MM.1S (cell line): ENCODE results near the gene FBXL20.

Source experiments
- DNase-seq: peaks from one replicate; pipeline ENCODE4 v3.0.0-alpha.2; 2015
- H2AFZ ChIP-seq: fragments of 300-600 bp; sonication (generic); 2 replicates; pipeline ENCODE4 v1.6.0; 2016; ENCODE audit warnings: antibody characterized with exemption, low read length
- H3F3A ChIP-seq: fragments of 300-600 bp; sonication (generic); 2 replicates; pipeline ENCODE4 v1.6.1; 2016; ENCODE audit warnings: mild to moderate bottlenecking, antibody characterized with exemption, low read length, moderate library complexity, mixed read lengths; ENCODE audit not compliant: insufficient read depth
- H3K27ac ChIP-seq: fragments of 300-600 bp; sonication (generic); 2 replicates; pipeline ENCODE4 v1.5.1; 2016; ENCODE audit warnings: mild to moderate bottlenecking, low read length
- H3K27me3 ChIP-seq: fragments of 300-600 bp; sonication (generic); replicated peaks from 2 replicates; pipeline ENCODE4 v1.6.0; 2016; ENCODE audit warnings: low read length; ENCODE audit not compliant: insufficient read depth
- H3K36me3 ChIP-seq: fragments of 300-600 bp; sonication (generic); replicated peaks from 2 replicates; pipeline ENCODE4 v1.6.1; 2016; ENCODE audit warnings: mild to moderate bottlenecking, low read length, mixed read lengths; ENCODE audit not compliant: insufficient read depth
- H3K4me1 ChIP-seq: fragments of 300-600 bp; sonication (generic); 2 replicates; pipeline ENCODE4 v1.6.1; 2016; ENCODE audit warnings: low read length, mixed read lengths
- H3K4me2 ChIP-seq: fragments of 300-600 bp; sonication (generic); 2 replicates; pipeline ENCODE4 v1.6.0; 2016; ENCODE audit warnings: low read depth, low read length
- H3K4me3 ChIP-seq: fragments of 300-600 bp; sonication (generic); 2 replicates; pipeline ENCODE4 v1.5.1; 2016; ENCODE audit warnings: low read length, mixed read lengths
- H3K79me2 ChIP-seq: fragments of 300-600 bp; sonication (generic); 2 replicates; pipeline ENCODE4 v1.6.1; 2016; ENCODE audit warnings: mixed run types, low read length, mixed read lengths
- H3K9ac ChIP-seq: fragments of 300-600 bp; sonication (generic); 2 replicates; pipeline ENCODE4 v1.6.1; 2016; ENCODE audit warnings: low read length, mixed read lengths
- H3K9me2 ChIP-seq: fragments of 300-600 bp; sonication (generic); replicated peaks from 2 replicates; pipeline ENCODE4 v1.6.1; 2016; ENCODE audit warnings: mild to moderate bottlenecking, low read length, mixed read lengths; ENCODE audit not compliant: insufficient read depth
- H3K9me3 ChIP-seq: fragments of 300-600 bp; sonication (generic); replicated peaks from 2 replicates; pipeline ENCODE4 v1.6.1; 2016; ENCODE audit warnings: mild to moderate bottlenecking, low read length, mixed read lengths; ENCODE audit not compliant: insufficient read depth
- H4K20me1 ChIP-seq: fragments of 300-600 bp; sonication (generic); 2 replicates; pipeline ENCODE4 v1.6.1; 2016; ENCODE audit warnings: mild to moderate bottlenecking, low read length, moderate library complexity, mixed read lengths; ENCODE audit not compliant: insufficient read depth
- CTCF ChIP-seq: fragments of 300-600 bp; sonication (generic); IDR thresholded peaks from 2 replicates; pipeline ENCODE4 v1.5.1; 2016; ENCODE audit warnings: antibody characterized with exemption, low read length, mixed read lengths
- EZH2 ChIP-seq: fragments of 300-600 bp; sonication (generic); optimal IDR thresholded peaks from 2 replicates; pipeline ENCODE3; 2017; ENCODE audit warnings: low read depth, mild to moderate bottlenecking, antibody characterized with exemption, low read length, mixed read lengths
- EZH2phosphoT487 ChIP-seq: fragments of 300-600 bp; sonication (generic); IDR thresholded peaks from 2 replicates; pipeline ENCODE4 v1.6.1; 2018; ENCODE audit warnings: antibody characterized with exemption, low read length

FBXL20 gene

DNA sequence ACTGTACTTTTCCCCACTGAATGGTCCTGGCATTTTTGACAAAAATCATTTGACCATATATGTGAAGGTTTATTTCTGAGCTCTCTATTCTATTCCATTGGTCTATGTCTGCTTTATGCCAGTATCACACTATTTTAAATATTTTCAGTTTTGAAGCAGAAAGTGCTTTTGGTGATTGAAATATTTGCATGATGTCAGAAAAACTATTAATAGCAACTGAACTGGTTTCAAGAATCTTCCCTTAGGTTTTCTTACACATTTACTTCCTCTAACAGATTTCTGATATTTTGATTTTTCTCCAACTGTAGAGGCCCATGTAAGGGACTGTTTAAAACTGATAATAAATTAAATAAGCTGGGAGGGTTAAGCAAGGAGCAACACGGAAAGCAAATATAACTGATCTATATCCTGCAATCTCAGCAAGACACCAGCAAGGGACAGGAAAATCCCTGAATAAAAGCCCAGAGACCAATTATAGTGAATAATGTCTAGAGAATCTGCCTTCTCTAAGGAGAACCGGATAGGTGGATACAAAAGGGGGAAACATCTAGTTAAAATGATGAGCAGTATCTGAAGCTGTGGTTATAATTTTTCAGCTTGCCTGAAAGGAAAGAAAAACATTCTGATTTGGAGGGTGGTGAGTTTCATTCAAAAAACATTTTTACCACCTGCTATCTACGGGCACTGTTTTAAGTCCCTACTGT lies 94.8 kb downstream of the FBXL20 start:
- no peaks in the 10 kb centered on the region for H3K9me2 ChIP-seq
- TF ChIP-seq CTCF (no peak), EZH2phosphoT487 (no peak), EZH2 (no peak)
- DNase-seq = peak; percentile 66
- peak overlapping the region; percentile 30; the same call in 1 of the 2 replicates for H3K4me3 ChIP-seq
- no peaks in the 10 kb centered on the region for H3K9me3 ChIP-seq
- peaks cover 6% of the 10 kb centered on the region; the same call in 1 of the 2 replicates for H3F3A ChIP-seq
- no peaks in the 10 kb centered on the region for H3K36me3 ChIP-seq
- no peak overlapping the region for H2AFZ ChIP-seq
- no peaks in the 10 kb centered on the region for H3K79me2 ChIP-seq
- H3K27ac ChIP-seq = peak overlapping the region; percentile 47; the same call in 1 of the 2 replicates
- H3K4me2 ChIP-seq = peak overlapping the region; percentile 77
- no peaks in the 10 kb centered on the region for H4K20me1 ChIP-seq
- H3K27me3 ChIP-seq = no peaks in the 10 kb centered on the region
- H3K4me1 ChIP-seq = peaks cover 11% of the 10 kb centered on the region
- H3K9ac ChIP-seq = peak overlapping the region; percentile 17; the same call in 1 of the 2 replicates

DNA sequence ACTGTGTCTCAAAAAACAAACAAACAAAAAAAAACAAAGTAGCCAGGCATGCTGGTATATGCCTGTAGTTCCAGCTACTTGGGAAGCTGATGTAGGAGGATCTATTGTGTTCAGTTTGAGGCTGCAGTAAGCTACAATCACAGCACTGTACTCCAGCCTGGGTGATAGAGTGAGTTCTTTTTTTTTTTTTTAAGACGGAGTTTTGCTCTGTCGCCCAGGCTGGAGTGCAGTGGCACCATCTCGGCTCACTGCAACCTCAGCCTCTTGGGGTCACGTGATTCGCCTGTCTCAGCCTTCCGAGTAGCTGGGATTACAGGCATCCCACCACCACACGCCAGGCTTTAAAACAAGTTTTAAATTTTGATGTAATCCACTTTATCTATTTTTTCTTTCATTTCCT lies 95.4 kb downstream of the FBXL20 start:
- no peak for TF ChIP-seq EZH2
- TF ChIP-seq EZH2phosphoT487 = no peak
- no peak for TF ChIP-seq CTCF
- H3F3A ChIP-seq = peaks cover 6% of the 10 kb centered on the region; the same call in 1 of the 2 replicates
- H3K9ac ChIP-seq = no peak overlapping the region
- H3K4me1 ChIP-seq = peaks cover 11% of the 10 kb centered on the region
- H3K79me2 ChIP-seq = no peaks in the 10 kb centered on the region
- DNase-seq = no peak
- peak overlapping the region; percentile 77; the same call in 1 of the 2 replicates for H3K4me2 ChIP-seq
- H3K9me2 ChIP-seq = no peaks in the 10 kb centered on the region
- H3K4me3 ChIP-seq = no peak overlapping the region; the same call in 1 of the 2 replicates
- no peak overlapping the region for H2AFZ ChIP-seq
- no peak overlapping the region for H3K27ac ChIP-seq
- H3K36me3 ChIP-seq = no peaks in the 10 kb centered on the region
- no peaks in the 10 kb centered on the region for H3K9me3 ChIP-seq
- no peaks in the 10 kb centered on the region for H3K27me3 ChIP-seq
- no peaks in the 10 kb centered on the region for H4K20me1 ChIP-seq

- Histone ChIP-seq H3F3A (peaks cover 6% of the 10 kb centered on the region; the same call in 1 of the 2 replicates), H4K20me1 (no peaks in the 10 kb centered on the region)
Observed at GRCh38 chr17:39304188-39304587, 97.2 kb downstream of the FBXL20 start.

More at GRCh38 chr17:39304188-39304587, 97.2 kb downstream of the FBXL20 start:
- H3K27me3 ChIP-seq = no peaks in the 10 kb centered on the region
- H3K27ac ChIP-seq = no peak overlapping the region
- H3K4me3 ChIP-seq = no peak overlapping the region
- no peak for DNase-seq
- no peak for TF ChIP-seq EZH2
- TF ChIP-seq EZH2phosphoT487 = no peak
- TF ChIP-seq CTCF = no peak
- no peaks in the 10 kb centered on the region for H3K36me3 ChIP-seq
- no peak overlapping the region for H3K9ac ChIP-seq
- no peak overlapping the region for H2AFZ ChIP-seq
- H3K9me3 ChIP-seq = no peaks in the 10 kb centered on the region
- H3K4me2 ChIP-seq = no peak overlapping the region
- H3K79me2 ChIP-seq = no peaks in the 10 kb centered on the region
- H3K4me1 ChIP-seq = peaks cover 11% of the 10 kb centered on the region
- H3K9me2 ChIP-seq = no peaks in the 10 kb centered on the region
